Measurements from ENCODE around the gene CES2. TPM values are rescaled to one million over a fixed set of nuclear protein-coding genes. Genes with fewer than 3 reads are reported as not detected.
"Not testable (repeated sequence)": the region's sequence is repeated elsewhere in the genome, so short reads cannot be mapped to it uniquely, and the experiment has no call there.

Gene CES2
- total and polyA plus RNA-seq, 7 experiments from 2014 or later: 29.2 to 64.7 (median 46.2) TPM

- CTCF ChIA-PET; intact Hi-C loops (cut with micrococcal nuclease); DNase-seq; H3K36me3 ChIP-seq (ENCODE audit: control insufficient read depth in 2 of 3, insufficient read depth in 3 of 3, low read length in 3 of 3); POLR2A ChIA-PET; H3K27me3 ChIP-seq (ENCODE audit: control insufficient read depth in 2 of 2, insufficient read depth in 2 of 2, low read length in 2 of 2); H3K4me3 ChIP-seq (ENCODE audit: low read length); H3K4me1 ChIP-seq (ENCODE audit: control insufficient read depth in 2 of 2, insufficient read depth in 2 of 2, low read length in 2 of 2); H3K27ac ChIP-seq (ENCODE audit: low read depth, low read length); H3K36me3 Mint-ChIP-seq; H3K9me3 Mint-ChIP-seq; ATAC-seq; H3K4me3 Mint-ChIP-seq; H3K9me3 ChIP-seq (ENCODE audit: control insufficient read depth in 2 of 3, low read length in 3 of 3); H3K27ac Mint-ChIP-seq: not testable (repeated sequence)
- H3K27me3 Mint-ChIP-seq: peaks cover 16 to 25% (median 21%) of the 10 kb centered on the region in 5 donors
- H3K4me1 Mint-ChIP-seq: peaks cover 12 to 26% (median 13%) of the 10 kb centered on the region in 7 donors
These were observed 20.8 kb downstream of the CES2 start for GRCh38 chr16:66956154-66956457.

DNA sequence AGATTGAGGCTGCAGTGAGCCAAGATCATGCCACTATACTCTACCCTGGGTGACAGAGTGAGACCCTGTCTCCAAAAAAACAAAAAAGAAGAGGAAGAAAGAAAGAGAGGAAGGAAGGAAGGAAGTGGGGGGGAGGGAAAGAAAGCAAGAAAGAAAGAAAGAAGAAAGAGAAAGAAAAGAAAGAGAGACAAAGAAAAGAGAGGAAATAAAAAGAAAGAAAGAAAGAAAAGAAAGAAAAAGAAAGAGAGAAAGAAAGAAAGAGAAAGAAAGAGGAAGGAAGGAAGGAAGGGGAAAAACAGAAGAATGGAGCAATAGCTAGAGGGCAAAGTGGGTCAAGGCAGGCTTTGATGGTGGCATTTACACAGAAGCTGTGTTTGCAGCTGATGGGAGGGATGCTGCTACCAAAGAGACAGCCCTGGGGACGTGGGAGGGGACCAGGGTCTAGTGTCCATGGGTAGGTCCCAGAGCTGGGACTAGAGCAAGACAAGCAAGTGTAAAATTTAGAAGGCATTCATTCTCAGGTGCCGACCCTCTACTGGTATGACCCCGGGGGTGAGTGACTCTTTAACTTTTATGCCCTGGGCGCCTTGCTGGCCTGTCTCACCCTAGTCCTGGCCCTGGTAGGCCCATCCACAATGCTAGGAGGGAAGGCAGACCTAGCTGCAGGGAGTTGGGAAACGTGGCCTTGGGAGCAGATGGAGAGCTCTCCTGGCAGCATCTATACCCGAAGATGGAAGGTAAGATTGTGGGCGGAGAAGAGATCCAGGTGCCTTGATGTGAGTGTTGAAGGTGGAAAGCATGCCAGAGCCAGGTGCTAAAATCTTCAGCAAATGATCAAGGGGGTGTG is 23.8 kb downstream of the CES2 start:
- Histone ChIP-seq H3K27ac (ENCODE audit: low read depth, low read length) (no peak overlapping the region), H3K27me3 (ENCODE audit: control insufficient read depth in 2 of 2, insufficient read depth in 2 of 2, low read length in 2 of 2) (no peaks in the 10 kb centered on the region), H3K4me1 (ENCODE audit: control insufficient read depth in 2 of 2, insufficient read depth in 2 of 2, low read length in 2 of 2) (no peaks in the 10 kb centered on the region), H3K4me3 (ENCODE audit: low read length) (no peak overlapping the region), H3K9me3 (ENCODE audit: control insufficient read depth in 2 of 3, low read length in 3 of 3) (no peaks in the 10 kb centered on the region), H3K36me3 (ENCODE audit: control insufficient read depth in 2 of 3, insufficient read depth in 3 of 3, low read length in 3 of 3) (no peaks in the 10 kb centered on the region)
- H3K27ac Mint-ChIP-seq: peak overlapping the region in 3 of 9 donors; percentile 16 to 51 (median 26)
- ChIA-PET POLR2A (no interaction called here), CTCF (interaction anchor here (0.7 to 0.8 kb wide), 4 partner anchors 12 to 285 kb away, joined by 3 read pairs; no protein-coding TSS in a partner anchor)
- intact Hi-C loops (cut with micrococcal nuclease): no loop called here
- H3K4me1 Mint-ChIP-seq: peaks cover 12 to 34% (median 17%) of the 10 kb centered on the region in 7 donors
- DNase-seq: no peak
- H3K4me3 Mint-ChIP-seq: no peak overlapping the region
- ATAC-seq: no peak
- peaks cover 0 to 2% (median 1%) of the 10 kb centered on the region in 5 donors for H3K27me3 Mint-ChIP-seq
- H3K9me3 Mint-ChIP-seq: no peaks in the 10 kb centered on the region
- H3K36me3 Mint-ChIP-seq: no peaks in the 10 kb centered on the region

DNA sequence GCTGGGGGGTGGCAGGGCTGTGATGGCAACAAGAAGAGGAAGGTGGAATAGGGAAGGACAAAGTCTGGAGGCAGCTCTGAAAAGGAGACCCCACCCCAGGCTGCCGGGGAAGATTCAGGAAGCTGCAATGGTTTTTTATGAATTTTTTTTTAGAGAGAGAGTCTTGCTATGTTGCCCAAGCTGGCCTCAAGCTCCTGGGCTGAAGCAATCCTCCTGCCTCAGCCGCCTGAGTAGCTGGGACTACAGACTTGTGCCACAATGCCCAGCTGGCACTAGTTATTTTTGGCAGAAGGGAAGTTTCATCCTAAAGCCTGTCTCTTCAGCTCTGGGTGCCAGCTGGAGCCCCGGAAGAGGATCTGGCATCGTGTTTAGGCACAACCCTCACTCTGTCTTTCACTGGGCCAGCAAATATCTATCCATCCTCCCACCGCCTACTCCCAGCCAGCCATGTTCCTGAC is 24.4 kb downstream of the CES2 start:
- peaks cover 10 to 33% (median 17%) of the 10 kb centered on the region in 7 donors for H3K4me1 Mint-ChIP-seq
- Histone ChIP-seq H3K36me3 (ENCODE audit: control insufficient read depth in 2 of 3, insufficient read depth in 3 of 3, low read length in 3 of 3) (no peaks in the 10 kb centered on the region), H3K9me3 (ENCODE audit: control insufficient read depth in 2 of 3, low read length in 3 of 3) (no peaks in the 10 kb centered on the region), H3K4me1 (ENCODE audit: control insufficient read depth in 2 of 2, insufficient read depth in 2 of 2, low read length in 2 of 2) (no peaks in the 10 kb centered on the region), H3K27me3 (ENCODE audit: control insufficient read depth in 2 of 2, insufficient read depth in 2 of 2, low read length in 2 of 2) (no peaks in the 10 kb centered on the region), H3K27ac (ENCODE audit: low read depth, low read length) (no peak overlapping the region), H3K4me3 (ENCODE audit: low read length) (no peak overlapping the region)
- H3K9me3 Mint-ChIP-seq: no peaks in the 10 kb centered on the region
- no peaks in the 10 kb centered on the region for H3K36me3 Mint-ChIP-seq
- H3K4me3 Mint-ChIP-seq: no peak overlapping the region
- intact Hi-C loops (cut with micrococcal nuclease): no loop called here
- POLR2A ChIA-PET: no interaction called here
- DNase-seq (no peak), ATAC-seq (peak; percentile 15)
- H3K27ac Mint-ChIP-seq: peak overlapping the region in 3 of 9 donors; percentile 16 to 51 (median 26)
- H3K27me3 Mint-ChIP-seq: peaks cover 0 to under 1% (median 0%) of the 10 kb centered on the region in 5 donors
- CTCF ChIA-PET: interaction anchor here (0.7 kb wide), 2 partner anchors 11 to 128 kb away, joined by 3 read pairs; no protein-coding TSS in a partner anchor

DNA sequence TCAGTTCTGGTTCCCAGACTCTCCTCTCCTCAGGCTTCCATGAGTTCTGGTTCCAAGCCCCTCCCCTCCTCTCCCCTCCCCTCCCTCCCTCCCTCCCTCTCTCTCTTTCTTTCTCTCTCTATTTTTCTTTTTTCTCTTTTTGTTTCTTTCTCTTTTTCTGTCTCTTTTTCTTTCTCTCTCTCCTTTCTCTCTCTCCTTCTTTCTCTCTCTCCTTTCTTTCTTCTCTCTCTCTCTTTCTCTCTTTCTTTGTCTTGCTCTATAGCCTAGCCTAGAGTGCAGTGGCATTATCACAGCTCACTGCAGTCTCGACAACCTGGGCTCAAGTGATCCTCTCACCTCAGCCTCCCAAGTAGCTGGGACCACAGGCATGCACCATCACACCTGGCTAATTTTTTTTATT is 25.0 kb downstream of the CES2 start:
- intact Hi-C loops (cut with micrococcal nuclease): no loop called here
- Histone ChIP-seq H3K4me1 (ENCODE audit: control insufficient read depth in 2 of 2, insufficient read depth in 2 of 2, low read length in 2 of 2) (no peaks in the 10 kb centered on the region), H3K9me3 (ENCODE audit: control insufficient read depth in 2 of 3, low read length in 3 of 3) (no peaks in the 10 kb centered on the region), H3K36me3 (ENCODE audit: control insufficient read depth in 2 of 3, insufficient read depth in 3 of 3, low read length in 3 of 3) (no peaks in the 10 kb centered on the region), H3K4me3 (ENCODE audit: low read length) (no peak overlapping the region), H3K27ac (ENCODE audit: low read depth, low read length) (no peak overlapping the region), H3K27me3 (ENCODE audit: control insufficient read depth in 2 of 2, insufficient read depth in 2 of 2, low read length in 2 of 2) (no peaks in the 10 kb centered on the region)
- Mint-ChIP-seq H3K4me1 (peaks cover 10 to 33% (median 17%) of the 10 kb centered on the region in 7 donors), H3K36me3 (no peaks in the 10 kb centered on the region), H3K27me3 (peaks cover 0 to 5% (median 0%) of the 10 kb centered on the region in 5 donors), H3K4me3 (no peak overlapping the region), H3K27ac (no peak overlapping the region), H3K9me3 (no peaks in the 10 kb centered on the region)
- ChIA-PET CTCF (interaction anchor here (0.7 kb wide), 1 partner anchor 12 kb away, joined by 3 read pairs; no protein-coding TSS in a partner anchor), POLR2A (no interaction called here)
- no peak for DNase-seq
- no peak for ATAC-seq

GRCh38 chr16:66961065-66961744 is 25.9 kb downstream of the CES2 start, which contains the start of gene CES3:
Gene CES3, plus strand, starts transcription at chr16:66961266. Its CDS starts 42 bp downstream, at chr16:66961308.
- intact Hi-C loops (cut with micrococcal nuclease): no loop called here
- Histone ChIP-seq H3K9me3 (ENCODE audit: control insufficient read depth in 2 of 3, low read length in 3 of 3) (no peaks in the 10 kb centered on the region), H3K27me3 (ENCODE audit: control insufficient read depth in 2 of 2, insufficient read depth in 2 of 2, low read length in 2 of 2) (no peaks in the 10 kb centered on the region), H3K4me3 (ENCODE audit: low read length) (no peak within 1 kb of the TSS), H3K27ac (ENCODE audit: low read depth, low read length) (no peak within 1 kb of the TSS), H3K4me1 (ENCODE audit: control insufficient read depth in 2 of 2, insufficient read depth in 2 of 2, low read length in 2 of 2) (no peaks in the 10 kb centered on the region), H3K36me3 (ENCODE audit: control insufficient read depth in 2 of 3, insufficient read depth in 3 of 3, low read length in 3 of 3) (no peaks in the 10 kb centered on the region)
- Mint-ChIP-seq H3K4me3 (peak within 1 kb of the TSS in 1 of 10 donors; percentile 92), H3K36me3 (no peaks in the 10 kb centered on the region), H3K4me1 (peaks cover 10 to 33% (median 17%) of the 10 kb centered on the region in 7 donors), H3K9me3 (no peaks in the 10 kb centered on the region), H3K27ac (peak within 1 kb of the TSS in 2 of 9 donors; percentile 68 to 91), H3K27me3 (peaks cover 0 to 5% (median 0%) of the 10 kb centered on the region in 5 donors)
- DNase-seq (peak in 8 of 9 donors; percentile 23 to 71 (median 34)), ATAC-seq (peak; percentile 90)
- POLR2A ChIA-PET: no interaction called here
- CTCF ChIA-PET: interaction anchor here (0.6 to 1.2 kb wide), 2 partner anchors 14 to 18 kb away, joined by 3 to 4 read pairs; no protein-coding TSS in a partner anchor

DNA sequence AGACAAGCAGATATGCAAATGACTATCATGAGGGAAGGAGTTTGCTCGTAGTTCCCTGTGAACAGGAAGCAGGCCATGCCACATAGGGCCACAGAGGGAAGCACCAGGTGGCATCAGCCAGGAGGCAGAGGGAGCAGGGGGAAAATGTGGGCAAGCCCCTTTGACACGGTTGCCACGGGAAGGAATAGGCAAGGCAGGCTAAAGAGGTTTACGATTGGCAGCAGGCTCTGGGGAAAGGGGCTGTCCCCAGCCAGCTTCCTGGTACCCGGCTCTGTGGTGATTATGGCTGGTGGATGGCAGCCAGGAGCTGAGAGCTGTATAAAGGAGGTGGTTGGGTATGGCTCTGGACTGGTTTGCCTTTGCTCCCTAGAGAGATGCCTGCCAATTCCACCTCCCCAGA is 26.6 kb downstream of the CES2 start:
- Histone ChIP-seq H3K4me3 (ENCODE audit: low read length) (no peak overlapping the region), H3K27ac (ENCODE audit: low read depth, low read length) (no peak overlapping the region), H3K36me3 (ENCODE audit: control insufficient read depth in 2 of 3, insufficient read depth in 3 of 3, low read length in 3 of 3) (no peaks in the 10 kb centered on the region), H3K9me3 (ENCODE audit: control insufficient read depth in 2 of 3, low read length in 3 of 3) (no peaks in the 10 kb centered on the region), H3K4me1 (ENCODE audit: control insufficient read depth in 2 of 2, insufficient read depth in 2 of 2, low read length in 2 of 2) (no peaks in the 10 kb centered on the region), H3K27me3 (ENCODE audit: control insufficient read depth in 2 of 2, insufficient read depth in 2 of 2, low read length in 2 of 2) (no peaks in the 10 kb centered on the region)
- peaks cover 10 to 33% (median 17%) of the 10 kb centered on the region in 7 donors for H3K4me1 Mint-ChIP-seq
- peaks cover 0 to 5% (median 0%) of the 10 kb centered on the region in 5 donors for H3K27me3 Mint-ChIP-seq
- intact Hi-C loops (cut with micrococcal nuclease): no loop called here
- no peaks in the 10 kb centered on the region for H3K9me3 Mint-ChIP-seq
- H3K27ac Mint-ChIP-seq: peak overlapping the region in 2 of 9 donors; percentile 68 to 91
- ChIA-PET CTCF (interaction anchor here (1.2 kb wide), 1 partner anchor 15 kb away, joined by 4 read pairs; no protein-coding TSS in a partner anchor), POLR2A (no interaction called here)
- ATAC-seq (no peak), DNase-seq (no peak)
- peak overlapping the region in 1 of 10 donors; percentile 92 for H3K4me3 Mint-ChIP-seq
- no peaks in the 10 kb centered on the region for H3K36me3 Mint-ChIP-seq
